Measurements from ENCODE around the gene TMEM147. TPM values are rescaled to one million over a fixed set of nuclear protein-coding genes. Genes with fewer than 3 reads are reported as not detected.
A peak's percentile ranks its signal among the peaks of the same experiment; 100 is the strongest.

Gene TMEM147
- total RNA-seq, 1 experiment from 2014 or later = 225 TPM

GRCh38 chr19:35546532-35546931 is 1.1 kb downstream of the TMEM147 start:
- H3K36me3 ChIP-seq (replicated peaks; ENCODE audit: control insufficient read depth, insufficient read depth, low read length) = peaks cover 12% of the 10 kb centered on the region
- no peak overlapping the region for H3K4me3 ChIP-seq (ENCODE audit: insufficient read depth, low read depth, low read length)
- no peaks in the 10 kb centered on the region for H3K27me3 ChIP-seq (ENCODE audit: control insufficient read depth, insufficient read depth, low read length)
- DNase-seq = no peak

GRCh38 chr19:35549174-35549788 is 3.9 kb downstream of the TMEM147 start:
- DNase-seq = peak; percentile 95

GRCh38 chr19:35549879-35550523 is 4.6 kb downstream of the TMEM147 start:
- no peak for DNase-seq
- Histone ChIP-seq H3K36me3 (replicated peaks; ENCODE audit: control insufficient read depth, insufficient read depth, low read length) (peaks cover 6% of the 10 kb centered on the region), H3K27me3 (ENCODE audit: control insufficient read depth, insufficient read depth, low read length) (no peaks in the 10 kb centered on the region), H3K4me3 (ENCODE audit: insufficient read depth, low read depth, low read length) (no peak overlapping the region)

More at GRCh38 chr19:35549174-35549788, 3.9 kb downstream of the TMEM147 start:
- H3K36me3 ChIP-seq (replicated peaks; ENCODE audit: control insufficient read depth, insufficient read depth, low read length) = peaks cover 6% of the 10 kb centered on the region
- H3K4me3 ChIP-seq (ENCODE audit: insufficient read depth, low read depth, low read length) = no peak overlapping the region
- H3K27me3 ChIP-seq (ENCODE audit: control insufficient read depth, insufficient read depth, low read length) = no peaks in the 10 kb centered on the region

GRCh38 chr19:35551091-35551810 is 5.8 kb downstream of the TMEM147 start:
- no peak for DNase-seq
- Histone ChIP-seq H3K27me3 (ENCODE audit: control insufficient read depth, insufficient read depth, low read length) (peaks cover 2% of the 10 kb centered on the region; the same call in 1 of the 2 replicates), H3K4me3 (ENCODE audit: insufficient read depth, low read depth, low read length) (no peak overlapping the region), H3K36me3 (replicated peaks; ENCODE audit: control insufficient read depth, insufficient read depth, low read length) (peaks cover 6% of the 10 kb centered on the region)

GRCh38 chr19:35552534-35553384 is 7.3 kb downstream of the TMEM147 start:
- no peak for DNase-seq
- H3K36me3 ChIP-seq (replicated peaks; ENCODE audit: control insufficient read depth, insufficient read depth, low read length) = no peaks in the 10 kb centered on the region; the same call in 1 of the 2 replicates
- no peak overlapping the region for H3K4me3 ChIP-seq (ENCODE audit: insufficient read depth, low read depth, low read length)
- peaks cover 10% of the 10 kb centered on the region for H3K27me3 ChIP-seq (ENCODE audit: control insufficient read depth, insufficient read depth, low read length)

GRCh38 chr19:35553385-35554000 is 8.1 kb downstream of the TMEM147 start:
- no peak for DNase-seq
- Histone ChIP-seq H3K4me3 (ENCODE audit: insufficient read depth, low read depth, low read length) (no peak overlapping the region), H3K27me3 (ENCODE audit: control insufficient read depth, insufficient read depth, low read length) (peaks cover 12% of the 10 kb centered on the region), H3K36me3 (replicated peaks; ENCODE audit: control insufficient read depth, insufficient read depth, low read length) (no peaks in the 10 kb centered on the region)

- H3K4me3 ChIP-seq (ENCODE audit: insufficient read depth, low read depth, low read length) = no peak overlapping the region
- H3K27me3 ChIP-seq (ENCODE audit: control insufficient read depth, insufficient read depth, low read length) = peaks cover 18% of the 10 kb centered on the region
- no peak for DNase-seq
- no peaks in the 10 kb centered on the region for H3K36me3 ChIP-seq (replicated peaks; ENCODE audit: control insufficient read depth, insufficient read depth, low read length)
Observed at GRCh38 chr19:35554076-35554475, 8.7 kb downstream of the TMEM147 start.

- DNase-seq = peak; percentile 93
- no peak overlapping the region for H3K4me3 ChIP-seq (ENCODE audit: insufficient read depth, low read depth, low read length)
- H3K27me3 ChIP-seq (ENCODE audit: control insufficient read depth, insufficient read depth, low read length) = peaks cover 26% of the 10 kb centered on the region
- no peaks in the 10 kb centered on the region for H3K36me3 ChIP-seq (replicated peaks; ENCODE audit: control insufficient read depth, insufficient read depth, low read length)
Observed at GRCh38 chr19:35555301-35556005, 10.0 kb downstream of the TMEM147 start.

- no peak overlapping the region for H3K4me3 ChIP-seq (ENCODE audit: insufficient read depth, low read depth, low read length)
- H3K27me3 ChIP-seq (ENCODE audit: control insufficient read depth, insufficient read depth, low read length) = peaks cover 29% of the 10 kb centered on the region
- no peak for DNase-seq
- no peaks in the 10 kb centered on the region for H3K36me3 ChIP-seq (replicated peaks; ENCODE audit: control insufficient read depth, insufficient read depth, low read length)
Observed at GRCh38 chr19:35556025-35556590, 10.7 kb downstream of the TMEM147 start.

GRCh38 chr19:35556846-35557538 is 11.6 kb downstream of the TMEM147 start:
- H3K27me3 ChIP-seq (ENCODE audit: control insufficient read depth, insufficient read depth, low read length) = peaks cover 29% of the 10 kb centered on the region

GRCh38 chr19:35557539-35558399 is 12.3 kb downstream of the TMEM147 start:
- H3K27me3 ChIP-seq (ENCODE audit: control insufficient read depth, insufficient read depth, low read length) = peaks cover 29% of the 10 kb centered on the region
- peak; percentile 99 for DNase-seq
- H3K4me3 ChIP-seq (ENCODE audit: insufficient read depth, low read depth, low read length) = peak overlapping the region; percentile 60
- H3K36me3 ChIP-seq (replicated peaks; ENCODE audit: control insufficient read depth, insufficient read depth, low read length) = no peaks in the 10 kb centered on the region

More at GRCh38 chr19:35556846-35557538, 11.6 kb downstream of the TMEM147 start:
- no peaks in the 10 kb centered on the region for H3K36me3 ChIP-seq (replicated peaks; ENCODE audit: control insufficient read depth, insufficient read depth, low read length)
- DNase-seq = no peak
- H3K4me3 ChIP-seq (ENCODE audit: insufficient read depth, low read depth, low read length) = peak overlapping the region; percentile 60; the same call in 1 of the 2 replicates

All from H7 (cell line).